A549 (cell line): Measurements from ENCODE around the gene ATP13A1.

Experiments used
- CBX8 ChIP-seq: fragments of 200-600 bp; sonication (generic); IDR thresholded peaks from 2 replicates; pipeline ENCODE4 v1.6.1; 2016
- CTCF ChIP-seq: fragments of >200 bp; sonication (Bioruptor Twin); formaldehyde crosslinking; IDR thresholded peaks from 3 replicates; pipeline ENCODE4 v1.5.1; 2016
- POLR2A ChIP-seq: IDR thresholded peaks from 2 replicates; pipeline ENCODE4 v1.6.1; 2012; ENCODE audit warnings: mild to moderate bottlenecking, low read length
- RAD21 ChIP-seq, 2 experiments: fragments of >200 bp in 1 of 2; sonication (Bioruptor Twin) in 1 of 2; formaldehyde crosslinking in 1 of 2; IDR thresholded peaks in 1 of 2; conservative IDR thresholded peaks in 1 of 2; 2 replicates in 1 of 2; 3 replicates in 1 of 2; pipeline ENCODE4 v1.6.1; 2012 to 2018; ENCODE audit warnings: inconsistent platforms in 1 of 2
- RFX5 ChIP-seq: fragments of 450-650 bp; IDR thresholded peaks from 2 replicates; pipeline ENCODE4 v1.7.1; 2014; ENCODE audit warnings: antibody characterized with exemption, mild to moderate bottlenecking, moderate library complexity
- SREBF2 ChIP-seq: fragments of 450-650 bp; IDR thresholded peaks from 2 replicates; pipeline ENCODE4 v1.6.1; 2014; ENCODE audit warnings: mild to moderate bottlenecking, moderate library complexity
- TP53 ChIP-seq: fragments of 250-450 bp; sonication (Bioruptor Pico); IDR thresholded peaks from 2 replicates; pipeline ENCODE4 v1.5.0; 2021; ENCODE audit warnings: mild to moderate bottlenecking, moderate library complexity
- USF2 ChIP-seq: fragments of 450-650 bp; IDR thresholded peaks from 2 replicates; pipeline ENCODE4 v1.6.1; 2014; ENCODE audit warnings: antibody characterized with exemption
- ZNF302 ChIP-seq: fragments of 250-450 bp; sonication (Bioruptor Pico); IDR thresholded peaks from 2 replicates; pipeline ENCODE4 v1.9.0; 2021; ENCODE audit warnings: inconsistent platforms, mild to moderate bottlenecking, moderate library complexity

GRCh38 chr19:19630426-19630825, 33.0 kb downstream of the ATP13A1 start:
- TF ChIP-seq CTCF, result no peak
- no peak for TF ChIP-seq TP53
- TF ChIP-seq RFX5, result no peak
- no peak for TF ChIP-seq POLR2A
- no peak for TF ChIP-seq SREBF2
- no peak for TF ChIP-seq CBX8
- TF ChIP-seq RAD21 (conservative IDR thresholded peaks at IDR 0.05 in 1 of 2, IDR thresholded peaks at IDR 0.05 in 1 of 2), result no peak
- TF ChIP-seq USF2, result no peak
- no peak for TF ChIP-seq ZNF302
